SJCRH30 (cell line): ENCODE data around the gene RBX1. TPM values are rescaled to one million over a fixed set of nuclear protein-coding genes. Genes with fewer than 3 reads are reported as not detected.

Experiments used
- DNase-seq, 2 experiments: peaks; one replicate each; pipeline ENCODE4 v3.0.0-alpha.2; 2015 to 2020
- H3K27ac ChIP-seq: fragments of 250-450 bp; sonication (Bioruptor Pico); 2 replicates; pipeline ENCODE4 v1.5.1; 2020; ENCODE audit warnings: mild to moderate bottlenecking, moderate library complexity
- H3K27me3 ChIP-seq: fragments of 250-450 bp; sonication (Bioruptor Pico); 2 replicates; pipeline ENCODE4 v1.5.1; 2020; ENCODE audit warnings: mild to moderate bottlenecking, moderate library complexity
- H3K36me3 ChIP-seq: fragments of 250-450 bp; sonication (Bioruptor Pico); 2 replicates; pipeline ENCODE4 v1.5.1; 2020; ENCODE audit warnings: mild to moderate bottlenecking, moderate library complexity
- H3K4me1 ChIP-seq: fragments of 250-450 bp; sonication (Bioruptor Pico); 2 replicates; pipeline ENCODE4 v1.5.1; 2020; ENCODE audit warnings: mild to moderate bottlenecking, moderate library complexity
- H3K4me3 ChIP-seq: fragments of 250-450 bp; sonication (Bioruptor Pico); 2 replicates; pipeline ENCODE4 v1.5.1; 2020; ENCODE audit warnings: mild to moderate bottlenecking, moderate library complexity
- H3K9me3 ChIP-seq: fragments of 250-450 bp; sonication (Bioruptor Pico); replicated peaks from 2 replicates; pipeline ENCODE4 v1.5.1; 2020; ENCODE audit warnings: mild to moderate bottlenecking, moderate library complexity
- total RNA-seq: library from RNA; depleted of rRNA; stranded (reverse); fragments of >200 nt; shearing (Covaris generic); gene quantifications from 2 replicates; pipeline ENCODE4 v1.2.3, GENCODE V29; 2014

The RBX1 gene
- total RNA-seq, 1 experiment from 2014 or later: 83.4 TPM

DNA sequence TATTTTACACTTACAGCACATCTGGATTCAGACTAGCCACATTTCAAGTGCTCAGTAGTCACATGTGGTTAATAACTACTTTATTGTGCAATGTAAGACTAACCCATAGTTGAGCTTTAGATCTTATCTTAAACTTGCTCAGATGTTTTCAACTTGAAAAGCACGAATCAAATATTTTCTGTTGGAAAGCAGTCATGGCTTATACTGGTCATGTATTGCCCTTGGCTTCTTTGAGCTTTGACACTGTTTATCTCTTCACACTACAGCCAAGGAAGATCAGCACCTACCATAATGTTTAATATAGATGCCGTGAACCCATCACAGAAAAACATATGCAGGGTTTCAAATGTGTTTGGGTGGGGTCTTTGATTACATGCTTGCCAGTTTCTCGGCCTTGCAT is 4.4 kb downstream of the RBX1 start:
- Histone ChIP-seq H3K9me3 (no peaks in the 10 kb centered on the region), H3K36me3 (peaks cover 17% of the 10 kb centered on the region; the same call in 1 of the 2 replicates), H3K27ac (no peak overlapping the region), H3K4me3 (no peak overlapping the region), H3K4me1 (no peaks in the 10 kb centered on the region; the same call in 1 of the 2 replicates), H3K27me3 (no peaks in the 10 kb centered on the region)
- no peak for DNase-seq

DNA sequence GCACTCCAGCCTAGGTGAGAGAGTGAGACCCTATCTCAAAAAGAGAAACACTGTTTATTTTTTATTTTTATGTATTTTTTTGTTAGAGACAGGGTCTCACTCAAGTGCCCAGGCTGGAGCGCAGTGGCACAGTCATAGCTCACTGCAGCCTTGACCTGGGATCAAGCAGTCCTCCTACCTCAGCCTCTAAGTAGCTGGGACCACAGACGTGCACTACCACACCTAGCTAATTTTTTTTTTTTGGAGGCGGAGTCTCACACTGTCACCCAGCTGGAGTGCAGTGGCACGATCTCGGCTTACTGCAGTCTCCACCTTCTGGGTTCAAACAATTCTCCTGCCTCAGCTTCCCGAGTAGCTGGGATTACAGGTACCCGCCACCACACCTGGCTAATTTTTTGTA is 6.4 kb downstream of the RBX1 start:
- Histone ChIP-seq H3K9me3 (no peaks in the 10 kb centered on the region), H3K27ac (no peak overlapping the region), H3K27me3 (no peaks in the 10 kb centered on the region), H3K4me3 (no peak overlapping the region), H3K4me1 (no peaks in the 10 kb centered on the region; the same call in 1 of the 2 replicates), H3K36me3 (peaks cover 22% of the 10 kb centered on the region; the same call in 1 of the 2 replicates)
- DNase-seq: no peak

DNA sequence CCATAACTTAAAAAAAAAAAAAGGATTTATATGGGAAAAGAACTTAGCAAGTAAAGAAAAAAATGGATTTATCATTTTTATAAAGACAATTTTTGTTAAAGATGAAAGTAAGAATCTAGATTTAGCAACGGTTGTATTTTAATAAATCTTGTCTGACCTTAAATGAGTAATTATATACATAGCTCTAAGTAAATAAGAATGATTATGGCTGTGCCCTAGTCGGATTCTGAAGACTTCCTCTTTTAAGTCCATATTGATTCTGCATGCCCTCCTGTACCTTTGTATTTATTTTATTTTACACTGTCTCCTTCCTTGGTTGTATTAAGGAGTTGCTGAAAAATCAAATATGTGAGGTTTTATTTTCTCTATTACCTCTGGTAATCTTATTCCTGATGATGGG is 7.1 kb downstream of the RBX1 start:
- no peak for DNase-seq
- no peaks in the 10 kb centered on the region for H3K9me3 ChIP-seq
- no peaks in the 10 kb centered on the region; the same call in 1 of the 2 replicates for H3K4me1 ChIP-seq
- no peak overlapping the region for H3K4me3 ChIP-seq
- H3K27ac ChIP-seq: no peak overlapping the region
- H3K36me3 ChIP-seq: peaks cover 28% of the 10 kb centered on the region
- no peaks in the 10 kb centered on the region for H3K27me3 ChIP-seq

DNA sequence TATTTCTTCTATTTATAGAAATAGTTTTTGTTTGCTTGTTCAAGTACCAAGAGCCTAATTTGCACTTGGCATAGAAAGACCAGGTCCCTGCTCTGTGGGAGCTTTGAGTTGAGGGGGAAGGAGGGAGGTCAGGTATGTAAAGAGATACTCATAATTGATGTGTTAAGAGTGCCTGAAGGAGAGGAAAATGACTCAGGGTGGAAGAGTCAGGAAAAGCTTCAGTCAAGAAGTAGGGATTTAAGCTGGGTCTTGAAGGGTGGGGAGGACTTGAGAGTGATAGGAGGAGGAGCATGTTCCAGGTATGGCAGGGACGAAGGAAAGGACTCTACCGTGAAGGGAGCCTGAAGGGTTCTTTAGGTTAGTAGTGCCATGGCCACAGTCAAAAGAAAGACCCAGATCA is 9.0 kb downstream of the RBX1 start:
- Histone ChIP-seq H3K27ac (no peak overlapping the region), H3K36me3 (peaks cover 39% of the 10 kb centered on the region), H3K27me3 (no peaks in the 10 kb centered on the region), H3K4me1 (no peaks in the 10 kb centered on the region), H3K4me3 (no peak overlapping the region), H3K9me3 (no peaks in the 10 kb centered on the region)
- DNase-seq: no peak

DNA sequence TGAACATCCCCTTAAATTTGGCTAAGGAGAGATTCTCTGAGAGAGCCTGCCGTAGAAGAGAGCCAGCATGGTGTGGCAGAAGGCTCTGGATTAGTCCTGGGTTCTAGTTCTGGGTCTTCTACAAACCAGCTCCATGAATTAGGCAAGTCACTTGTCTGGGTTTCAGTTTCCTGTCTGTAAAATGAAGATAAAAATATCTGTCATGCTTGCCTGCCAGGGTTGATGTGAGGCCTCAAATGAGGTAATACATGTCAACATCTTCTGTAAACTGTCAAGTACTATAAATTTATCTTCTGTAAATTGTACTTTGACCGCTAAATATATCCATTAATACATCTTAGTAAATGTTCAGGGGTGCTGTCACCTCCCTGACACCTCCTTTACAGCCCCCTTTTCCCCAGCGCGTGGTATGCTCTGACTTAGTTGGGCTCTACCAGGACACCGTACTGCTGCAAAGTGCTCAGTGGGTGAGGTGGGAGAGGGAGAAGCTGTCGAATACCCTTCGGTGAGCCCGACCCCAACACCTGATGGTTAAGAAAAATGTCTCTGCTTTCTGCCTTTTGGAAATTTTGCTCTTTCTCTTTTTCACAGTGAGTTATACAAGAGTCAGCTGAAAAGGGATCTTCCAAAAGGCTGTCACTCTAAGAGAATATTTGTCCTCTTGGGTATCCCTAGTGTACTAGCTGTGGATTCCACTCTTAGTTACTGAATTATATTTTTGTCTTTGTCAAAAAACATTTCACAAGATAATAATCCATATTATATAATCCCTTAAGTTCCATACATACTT is 15.0 kb downstream of the RBX1 start:
- Histone ChIP-seq H3K36me3 (peaks cover 42% of the 10 kb centered on the region), H3K4me3 (no peak overlapping the region), H3K27me3 (no peaks in the 10 kb centered on the region), H3K4me1 (no peaks in the 10 kb centered on the region), H3K27ac (no peak overlapping the region), H3K9me3 (no peaks in the 10 kb centered on the region)
- no peak for DNase-seq

DNA sequence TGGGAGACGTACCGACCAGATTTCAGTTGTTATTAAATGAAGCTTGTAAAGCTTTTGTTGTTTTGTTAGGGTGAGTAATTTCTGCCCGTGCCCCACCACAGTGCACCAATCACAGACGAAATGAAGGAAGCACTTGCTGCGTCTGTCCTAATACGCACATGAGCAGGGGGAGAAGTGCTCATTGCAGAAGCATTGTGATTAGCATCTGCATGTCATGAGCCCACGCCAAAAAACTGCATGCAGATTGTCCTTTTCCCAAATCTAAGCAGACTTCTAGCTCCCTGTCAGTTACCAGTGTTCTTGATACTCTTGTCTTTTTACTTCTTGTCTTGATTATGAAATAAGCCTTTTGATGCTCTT is 15.5 kb downstream of the RBX1 start:
- Histone ChIP-seq H3K4me1 (no peaks in the 10 kb centered on the region), H3K4me3 (no peak overlapping the region), H3K27ac (no peak overlapping the region), H3K27me3 (no peaks in the 10 kb centered on the region), H3K9me3 (no peaks in the 10 kb centered on the region), H3K36me3 (peaks cover 42% of the 10 kb centered on the region)
- DNase-seq: no peak

DNA sequence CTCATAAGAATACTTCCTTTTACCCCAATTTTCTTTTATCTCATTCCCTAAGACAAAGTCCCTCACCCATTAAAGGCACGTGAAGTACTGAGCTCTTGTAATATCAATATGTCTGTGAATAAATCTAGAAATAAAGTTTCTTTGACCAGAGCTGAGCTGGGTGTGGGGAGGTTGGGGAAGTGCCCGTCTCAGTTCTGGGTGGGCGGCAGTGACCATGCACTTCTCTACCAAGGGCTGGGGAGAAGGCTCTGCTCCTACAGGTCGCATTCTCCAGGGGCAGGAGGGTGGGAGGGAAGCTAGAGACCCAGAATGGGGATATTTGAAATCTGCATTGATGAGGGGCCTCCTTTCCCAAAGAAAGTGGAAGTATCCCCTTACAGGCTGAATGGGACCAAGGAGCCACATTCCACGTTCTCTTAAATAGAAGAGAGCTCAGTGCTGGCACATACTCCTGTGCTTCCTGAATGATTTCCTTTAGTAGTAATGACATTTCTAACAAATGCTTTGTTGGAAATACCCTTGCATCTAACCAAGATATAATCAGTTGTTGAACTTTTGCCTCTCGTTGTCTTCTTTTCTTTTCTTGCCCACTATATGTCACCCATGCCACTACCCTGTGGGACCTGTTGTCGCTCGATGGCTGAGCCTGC is 16.1 kb downstream of the RBX1 start:
- DNase-seq: no peak
- H3K36me3 ChIP-seq: peaks cover 44% of the 10 kb centered on the region
- H3K9me3 ChIP-seq: no peaks in the 10 kb centered on the region
- no peaks in the 10 kb centered on the region for H3K4me1 ChIP-seq
- no peak overlapping the region for H3K27ac ChIP-seq
- no peak overlapping the region for H3K4me3 ChIP-seq
- no peaks in the 10 kb centered on the region for H3K27me3 ChIP-seq

DNA sequence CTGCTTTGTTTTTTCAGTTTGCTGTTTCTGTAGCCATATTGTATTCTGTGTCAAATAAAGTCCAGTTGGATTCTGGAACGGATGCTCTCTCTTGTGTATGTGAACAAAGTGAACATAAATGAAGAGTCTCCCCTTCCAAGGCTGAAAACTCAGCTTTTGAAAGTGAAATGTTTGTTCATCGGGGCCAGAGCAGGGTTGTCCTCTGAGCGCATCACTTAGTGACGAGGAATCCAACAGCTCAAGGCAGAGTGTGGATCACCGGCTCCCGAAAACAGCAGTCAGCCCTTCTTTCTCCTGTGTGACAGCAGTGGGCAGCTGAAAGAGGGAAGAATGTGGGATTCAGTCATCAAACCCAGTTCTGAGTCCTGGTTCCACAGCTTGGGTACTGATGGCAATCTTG is 21.4 kb downstream of the RBX1 start:
- H3K4me3 ChIP-seq: no peak overlapping the region
- no peaks in the 10 kb centered on the region for H3K9me3 ChIP-seq
- peaks cover 16% of the 10 kb centered on the region for H3K36me3 ChIP-seq
- no peaks in the 10 kb centered on the region for H3K4me1 ChIP-seq
- no peak for DNase-seq
- no peak overlapping the region for H3K27ac ChIP-seq
- no peaks in the 10 kb centered on the region for H3K27me3 ChIP-seq

DNA sequence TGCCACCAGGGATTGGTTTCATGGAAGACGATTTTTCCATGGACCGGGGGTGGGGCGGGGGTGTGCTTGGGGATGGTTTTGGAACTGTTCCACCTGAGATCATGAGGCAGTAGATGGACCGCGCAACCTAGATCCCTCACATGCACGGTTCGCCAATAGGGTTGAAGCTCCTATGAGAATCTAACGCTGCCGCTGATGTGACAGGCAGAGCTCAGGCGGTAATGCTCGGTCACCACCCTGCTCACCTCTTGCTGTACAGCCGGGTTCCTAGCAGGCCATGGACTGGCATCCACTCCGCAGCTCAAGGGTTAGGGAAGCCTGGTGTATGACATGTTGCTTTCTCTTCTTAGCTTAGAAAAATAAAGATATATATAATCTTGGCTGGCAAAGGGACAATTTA is 22.0 kb downstream of the RBX1 start:
- Histone ChIP-seq H3K9me3 (no peaks in the 10 kb centered on the region), H3K27ac (no peak overlapping the region), H3K4me1 (no peaks in the 10 kb centered on the region), H3K27me3 (no peaks in the 10 kb centered on the region), H3K4me3 (no peak overlapping the region), H3K36me3 (peaks cover 13% of the 10 kb centered on the region; the same call in 1 of the 2 replicates)
- no peak for DNase-seq

DNA sequence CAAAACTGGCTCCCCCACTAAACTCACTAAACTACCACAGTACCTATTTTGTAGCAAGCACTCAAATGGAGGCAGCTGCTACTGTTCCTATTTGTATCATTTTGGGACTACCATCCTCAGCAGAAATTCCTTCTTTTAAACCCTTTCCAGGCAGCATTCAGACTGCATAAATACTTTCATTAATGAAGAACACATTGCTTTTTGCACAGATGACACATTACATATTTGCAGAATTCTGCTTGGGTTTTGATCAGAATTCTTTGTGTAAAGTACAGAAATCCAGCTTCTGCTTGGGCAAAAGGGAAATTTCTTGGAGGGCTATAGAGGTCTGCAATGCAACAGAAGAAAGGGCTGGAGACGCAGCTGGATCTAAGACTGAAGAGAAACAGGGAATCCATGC is 24.2 kb downstream of the RBX1 start:
- Histone ChIP-seq H3K4me1 (no peaks in the 10 kb centered on the region), H3K4me3 (no peak overlapping the region), H3K9me3 (no peaks in the 10 kb centered on the region), H3K27me3 (no peaks in the 10 kb centered on the region), H3K36me3 (peaks cover 9% of the 10 kb centered on the region; the same call in 1 of the 2 replicates), H3K27ac (no peak overlapping the region)
- no peak for DNase-seq

DNA sequence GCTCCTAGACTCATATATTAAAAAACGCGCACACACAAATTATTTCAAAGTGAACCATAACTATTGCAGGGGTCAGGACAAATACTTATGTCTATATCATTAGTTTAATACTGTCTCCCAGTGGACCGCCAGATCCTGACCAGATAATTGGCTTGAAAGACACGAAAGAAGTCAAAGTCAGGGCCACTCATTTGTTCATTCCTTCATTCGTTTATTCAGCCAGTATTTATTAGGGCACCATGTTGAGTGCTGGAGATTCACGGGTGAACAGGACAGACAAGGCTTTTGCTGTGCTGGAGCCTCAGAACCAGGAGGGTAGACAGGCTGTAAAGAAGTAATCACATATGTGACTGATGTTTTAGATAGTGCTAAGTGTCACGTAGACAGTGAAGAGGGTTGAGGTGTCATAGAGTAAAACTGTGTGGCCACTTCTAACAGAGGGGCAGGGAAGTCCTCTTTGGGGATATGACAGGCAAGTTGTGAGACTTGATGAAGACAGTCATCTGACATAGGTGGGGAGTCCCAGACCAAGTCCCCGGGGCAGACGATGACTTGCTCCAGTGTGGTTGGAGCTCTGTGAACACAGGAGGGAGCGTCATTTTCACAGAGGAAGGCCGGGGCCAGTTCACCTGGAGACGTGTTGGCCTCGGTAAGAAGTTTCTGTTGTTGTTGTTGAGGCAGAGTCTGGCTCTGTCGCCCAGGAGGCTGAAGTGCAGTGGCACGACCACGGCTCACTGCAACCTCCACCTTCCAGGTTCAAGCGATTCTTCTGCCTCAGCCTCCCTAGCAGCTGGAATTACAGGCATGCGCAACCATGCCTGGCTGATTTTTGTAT is 25.9 kb downstream of the RBX1 start:
- no peak for DNase-seq
- Histone ChIP-seq H3K9me3 (no peaks in the 10 kb centered on the region), H3K4me1 (no peaks in the 10 kb centered on the region), H3K27ac (no peak overlapping the region), H3K4me3 (no peak overlapping the region), H3K36me3 (0 out of 2 replicates have a peak, but pooled peaks cover 4% of the 10 kb centered on the region), H3K27me3 (no peaks in the 10 kb centered on the region)

DNA sequence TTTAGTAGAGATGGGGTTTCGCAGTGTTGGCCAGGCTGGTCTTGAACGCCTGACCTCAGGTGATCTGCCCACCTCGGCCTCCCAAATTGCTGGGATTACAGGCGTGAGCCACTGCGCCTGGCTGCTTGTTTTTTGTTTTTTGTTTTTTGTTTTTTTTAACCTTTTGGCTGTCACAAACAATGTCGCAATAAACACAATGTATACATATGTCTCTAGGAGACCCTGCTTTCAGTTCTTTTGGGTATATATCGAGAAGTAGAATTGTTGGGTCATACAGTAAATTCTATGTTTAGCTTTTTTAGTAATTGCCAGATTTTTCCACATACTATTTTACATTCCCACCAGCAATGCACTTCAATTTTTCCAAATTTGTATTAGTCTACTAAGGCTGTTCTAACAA is 28.0 kb downstream of the RBX1 start:
- DNase-seq: no peak
- H3K27me3 ChIP-seq: no peaks in the 10 kb centered on the region
- no peak overlapping the region for H3K4me3 ChIP-seq
- no peaks in the 10 kb centered on the region for H3K36me3 ChIP-seq
- H3K9me3 ChIP-seq: no peaks in the 10 kb centered on the region
- H3K4me1 ChIP-seq: no peaks in the 10 kb centered on the region
- H3K27ac ChIP-seq: no peak overlapping the region

DNA sequence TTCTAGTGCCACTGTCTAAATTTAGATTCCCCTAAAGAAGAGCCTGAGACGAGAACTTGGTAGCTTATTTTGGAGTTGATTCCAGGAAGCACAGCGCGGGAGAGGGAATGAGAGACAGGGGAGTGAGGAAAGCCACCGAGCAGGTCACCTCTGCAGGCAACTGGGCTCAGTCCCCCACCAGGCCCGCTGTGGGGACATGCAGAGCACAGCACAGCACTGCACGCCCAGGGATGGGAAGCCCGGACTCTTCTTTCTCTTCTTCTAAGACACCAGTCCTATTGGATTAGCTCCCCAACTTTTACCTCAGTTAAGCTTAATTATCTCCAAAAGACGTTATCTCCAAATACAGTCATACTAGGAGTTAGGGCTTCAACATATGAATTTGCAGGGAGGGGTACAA is 28.7 kb downstream of the RBX1 start:
- Histone ChIP-seq H3K4me1 (no peaks in the 10 kb centered on the region), H3K27me3 (no peaks in the 10 kb centered on the region), H3K27ac (no peak overlapping the region), H3K4me3 (no peak overlapping the region), H3K9me3 (no peaks in the 10 kb centered on the region), H3K36me3 (no peaks in the 10 kb centered on the region)
- no peak for DNase-seq

DNA sequence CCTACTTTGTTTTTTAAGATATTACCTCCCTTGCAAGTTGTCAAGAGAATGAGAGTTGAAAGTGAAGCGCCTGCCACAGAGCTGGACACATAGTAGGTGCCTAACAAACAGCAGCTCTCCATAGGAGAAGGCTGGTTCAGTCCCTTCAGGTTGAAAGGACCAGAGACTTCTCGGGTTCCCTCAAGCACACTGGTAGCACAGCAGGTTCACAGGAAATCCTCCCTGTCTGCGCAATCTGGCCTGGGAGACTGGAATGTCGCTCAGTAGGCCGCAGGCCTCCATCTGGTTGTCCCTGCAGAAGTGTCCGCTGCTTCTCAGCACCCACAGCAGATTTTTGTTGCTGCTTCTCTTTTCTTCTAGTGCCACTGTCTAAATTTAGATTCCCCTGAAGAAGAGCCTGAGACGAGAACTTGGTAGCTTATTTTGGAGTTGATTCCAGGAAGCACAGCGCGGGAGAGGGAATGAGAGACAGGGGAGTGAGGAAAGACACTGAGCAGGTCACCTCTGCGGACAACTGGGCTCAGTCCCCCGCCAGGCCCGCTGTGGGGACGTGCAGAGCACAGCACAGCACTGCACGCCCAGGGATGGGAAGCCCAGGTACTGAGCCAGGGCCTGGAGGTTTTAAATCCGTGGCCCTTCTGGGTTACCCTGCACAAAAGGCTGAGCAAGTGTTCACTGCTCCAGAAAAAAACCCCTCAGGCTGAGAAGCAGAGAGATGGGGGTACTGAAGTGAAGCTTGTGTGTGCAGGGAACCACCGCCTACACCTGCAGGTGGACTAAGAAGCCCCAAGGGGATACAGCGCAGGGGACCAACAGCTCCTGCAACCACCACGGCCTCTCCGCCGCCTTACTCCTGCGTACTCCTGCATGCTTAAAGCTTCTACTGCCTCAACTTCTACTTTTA is 31.6 kb downstream of the RBX1 start:
- H3K4me1 ChIP-seq: no peaks in the 10 kb centered on the region
- H3K27me3 ChIP-seq: no peaks in the 10 kb centered on the region
- H3K4me3 ChIP-seq: no peak overlapping the region
- H3K9me3 ChIP-seq: no peaks in the 10 kb centered on the region
- H3K27ac ChIP-seq: no peak overlapping the region
- DNase-seq: no peak
- H3K36me3 ChIP-seq: no peaks in the 10 kb centered on the region
